GM12878 (cell line): ENCODE data around the gene SIRT2. TPM values are rescaled to one million over a fixed set of nuclear protein-coding genes. Genes with fewer than 3 reads are reported as not detected.

Experiments
- ATAC-seq: fragments of 200-7000 bp; cut with Tn5 transposase; 3 replicates; pipeline ENCODE4 v1.9.1; 2020; ENCODE audit warnings: mild to moderate bottlenecking, moderate library complexity
- BruUV-seq: library from RNA; stranded (reverse); fragments of 400-500 nt; replicated peaks from 2 replicates; lab custom pipeline; 2021; lab: Mats Ljungman, UMichigan
- CTCF ChIA-PET: fragments of 300-600 bp; sonication (Branson Sonifier 250); formaldehyde crosslinking; extraction: SDS; loops from one replicate; lab custom pipeline; 2021; ENCODE audit warnings: inconsistent platforms; lab: Yijun Ruan, JAX
- POLR2A ChIA-PET: fragments of 350-600 bp; formaldehyde crosslinking; extraction: SDS; loops from one replicate; lab custom pipeline; 2021; ENCODE audit warnings: inconsistent platforms; lab: Charles Lee
- RAD21 ChIA-PET: fragments of 300-600 bp; sonication (Branson Sonifier 250); formaldehyde crosslinking; loops from one replicate; lab custom pipeline; 2023; ENCODE audit warnings: antibody characterized with exemption; ENCODE audit not compliant: unreplicated experiment; lab: Charles Lee
- SMC1A ChIA-PET: fragments of 300-600 bp; sonication (Branson Sonifier 250); formaldehyde crosslinking; loops from one replicate; lab custom pipeline; 2023; ENCODE audit not compliant: unreplicated experiment, uncharacterized antibody; lab: Charles Lee
- DNase-seq: peaks from one replicate; pipeline ENCODE4 v3.0.0-alpha.2; 2011; ENCODE audit warnings: low read depth, low spot score
- FAIRE-seq: peaks from 3 replicates; lab custom pipeline; 2011; peaks lifted over from hg19 to GRCh38; lab: Jason Lieb, UNC
- H2AFZ ChIP-seq: 2 replicates; pipeline ENCODE4 v1.6.0; 2011; ENCODE audit warnings: low read depth, low read length, control low read depth; ENCODE audit not compliant: control insufficient read depth
- H3K27ac ChIP-seq: 2 replicates; pipeline ENCODE4 v1.5.1; 2011; ENCODE audit warnings: control low read depth; ENCODE audit not compliant: control insufficient read depth, insufficient read depth
- H3K27me3 ChIP-seq, 2 experiments: replicated peaks in 1 of 2; 2 replicates each; pipeline versions ENCODE4 v1.6.0 to v1.6.1; 2011; ENCODE audit warnings: low read length in 1 of 2; ENCODE audit not compliant: control insufficient read depth in 2 of 2, insufficient read depth in 2 of 2
- H3K36me3 ChIP-seq, 2 experiments: 2 replicates each; pipeline ENCODE4 v1.5.1; 2011; ENCODE audit warnings: low read length in 1 of 2; ENCODE audit not compliant: control insufficient read depth in 2 of 2, insufficient read depth in 2 of 2
- H3K4me1 ChIP-seq: 2 replicates; pipeline ENCODE4 v1.6.1; 2011; ENCODE audit warnings: mild to moderate bottlenecking, low read length, moderate library complexity, mixed read lengths; ENCODE audit not compliant: control insufficient read depth, insufficient read depth
- H3K4me2 ChIP-seq: 2 replicates; pipeline ENCODE4 v1.6.0; 2011; ENCODE audit warnings: control low read depth; ENCODE audit not compliant: control insufficient read depth, insufficient read depth
- H3K4me3 ChIP-seq: fragments of 200-600 bp; sonication (generic); 2 replicates; pipeline ENCODE4 v1.5.1; 2016
- H3K79me2 ChIP-seq: 2 replicates; pipeline ENCODE4 v1.6.0; 2011; ENCODE audit warnings: low read length; ENCODE audit not compliant: control insufficient read depth, insufficient read depth
- H3K9ac ChIP-seq: 2 replicates; pipeline ENCODE4 v1.8.0; 2011; ENCODE audit warnings: low read length, control low read depth, mixed read lengths; ENCODE audit not compliant: control insufficient read depth, insufficient read depth
- H3K9me3 ChIP-seq: replicated peaks from 3 replicates; pipeline ENCODE4 v1.5.1; 2011; ENCODE audit warnings: mild to moderate bottlenecking, low read length; ENCODE audit not compliant: control insufficient read depth, insufficient read depth
- H4K20me1 ChIP-seq: 2 replicates; pipeline ENCODE4 v1.6.0; 2011; ENCODE audit not compliant: control insufficient read depth, insufficient read depth
- BCL11A ChIP-seq: IDR thresholded peaks from 2 replicates; pipeline ENCODE4 v1.6.1; 2011; ENCODE audit warnings: low read depth, low read length
- CEBPB ChIP-seq, 2 experiments: fragments of 150-350 bp in 1 of 2; IDR thresholded peaks; 2 replicates each; pipeline ENCODE4 v1.6.1; 2012 to 2014; ENCODE audit warnings: low read depth in 2 of 2, low read length in 2 of 2, borderline replicate concordance in 1 of 2, inconsistent platforms in 1 of 2
- EP300 ChIP-seq, 2 experiments: fragments of 150-350 bp in 1 of 2; IDR thresholded peaks; 2 replicates each; pipeline ENCODE4 v1.6.1; 2011 to 2012; ENCODE audit warnings: low read depth in 2 of 2, low read length in 2 of 2, borderline replicate concordance in 1 of 2, improper control_type of control experiment in 1 of 2, inconsistent platforms in 1 of 2; ENCODE audit not compliant: control insufficient read depth in 1 of 2
- ETV6 ChIP-seq, 2 experiments: fragments of 450-650 bp in 1 of 2; IDR thresholded peaks in 1 of 2; conservative IDR thresholded peaks in 1 of 2; 2 replicates each; pipeline ENCODE4 v1.6.1; 2014; ENCODE audit warnings: antibody characterized with exemption in 1 of 2, borderline replicate concordance in 1 of 2, low read depth in 1 of 2, mild to moderate bottlenecking in 1 of 2, moderate library complexity in 1 of 2
- PML ChIP-seq: IDR thresholded peaks from 2 replicates; pipeline ENCODE4 v1.6.1; 2012; ENCODE audit warnings: low read length, inconsistent platforms
- SMAD1 ChIP-seq: fragments of 450-650 bp; IDR thresholded peaks from 2 replicates; pipeline ENCODE4 v1.6.1; 2018; ENCODE audit warnings: mild to moderate bottlenecking, low read depth; ENCODE audit not compliant: partially characterized antibody
- SPI1 ChIP-seq: IDR thresholded peaks from 2 replicates; pipeline ENCODE4 v1.6.1; 2011; ENCODE audit warnings: low read depth, mild to moderate bottlenecking, low read length, moderate library complexity, borderline replicate concordance; ENCODE audit not compliant: insufficient read depth
- USF2 ChIP-seq: IDR thresholded peaks from 2 replicates; pipeline ENCODE4 v1.6.1; 2011; ENCODE audit warnings: low read depth, low read length, improper control_type of control experiment, borderline replicate concordance
- YY1 ChIP-seq: IDR thresholded peaks from 2 replicates; pipeline ENCODE4 v1.6.1; 2011; ENCODE audit warnings: low read depth, mild to moderate bottlenecking, low read length
- WGBS: methylation state at CpG from one replicate; pipeline ENCODE4 v1.1.6; 2016; ENCODE audit warnings: low lambda C conversion rate; ENCODE audit not compliant: insufficient replicate concordance, insufficient coverage; ENCODE audit errors: missing lambda C conversion rate; 5-methylcytosine and 5-hydroxymethylcytosine counted together
- in situ Hi-C: fragments of 300-500 bp; cut with MboI; formaldehyde crosslinking; loops from 9 replicates; pipeline ENCODE4 v1.14.3; 2018; ENCODE audit warnings: mixed read lengths
- intact Hi-C: fragments of 100-400 bp; cut with micrococcal nuclease; formaldehyde crosslinking; loops from one replicate; pipeline ENCODE4 v1.14.2; 2022; ENCODE audit not compliant: unreplicated experiment
- polyA plus RNA-seq, 11 experiments: library from polyadenylated mRNA; depleted of rRNA in 4 of 11; unstranded in 6 of 11; stranded (reverse) in 5 of 11; fragments of >200 nt; fragmentation: Nextera tagmentation in 4 of 11; fragmentation: Illumina TruSeq in 1 of 11; extraction: Ambion mirVana in 4 of 11; extraction: Trizol in 1 of 11; gene quantifications; 1 replicate in 1 of 11; 2 replicates in 10 of 11; pipeline versions ENCODE4 v1.2.1 to v1.2.3, GENCODE V29; 2011 to 2016; ENCODE audit warnings: inconsistent platforms in 2 of 11, missing spikeins in 2 of 11, low read depth in 1 of 11
- total RNA-seq, 4 experiments: library from RNA; depleted of rRNA in 3 of 4; stranded (reverse); fragments of >200 nt in 3 of 4; fragmentation: Illumina TruSeq in 1 of 4; extraction: Trizol in 1 of 4; gene quantifications; 2 replicates each; pipeline versions ENCODE4 v1.2.1 to v1.2.3, GENCODE V29; 2013 to 2021
- TF ChIP-seq, protein P1 (sequence below): fragments of 450-650 bp; IDR thresholded peaks from 2 replicates; pipeline ENCODE4 v1.6.1; 2014; ENCODE audit warnings: mild to moderate bottlenecking
- TF ChIP-seq, protein P2 (sequence below): IDR thresholded peaks from 2 replicates; pipeline ENCODE4 v1.6.1; 2012; ENCODE audit warnings: low read depth, low read length, improper control_type of control experiment
- TF ChIP-seq, protein P3 (sequence below): IDR thresholded peaks from 2 replicates; pipeline ENCODE4 v1.6.1; 2012; ENCODE audit warnings: low read depth, low read length, improper control_type of control experiment
- TF ChIP-seq, protein P4 (sequence below): fragments of 450-650 bp; IDR thresholded peaks from 2 replicates; pipeline ENCODE4 v1.6.1; 2017; ENCODE audit warnings: mild to moderate bottlenecking, moderate library complexity

Gene SIRT2
- total and polyA plus RNA-seq, 10 of the 15 experiments (the other 5 are each of a cell fraction or from before 2014, with no cell fraction given) = 1.4 to 38.7 (median 24.1) TPM

DNA sequence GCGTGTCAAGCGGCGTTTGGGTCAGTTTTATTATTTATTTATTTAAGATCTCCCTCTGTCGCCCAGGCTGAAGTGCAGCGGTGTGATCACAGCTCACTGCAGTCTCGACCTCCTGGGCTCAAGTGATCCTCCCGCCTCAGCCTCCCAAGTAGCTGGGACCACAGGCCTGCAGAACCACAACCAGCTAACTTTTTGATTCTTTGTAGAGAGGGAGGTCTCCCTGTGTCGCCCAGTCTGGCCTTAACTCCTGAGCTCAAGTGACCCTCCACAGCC, 32.0 kb upstream of the SIRT2 start:
- H3K4me1 ChIP-seq = peaks cover 6% of the 10 kb centered on the region
- in situ Hi-C loops = loop anchor here (5.0 kb wide), 1 partner anchor 199 kb away; no protein-coding TSS in a partner anchor
- H3K4me3 ChIP-seq = peak overlapping the region; percentile 98
- ChIA-PET SMC1A (interaction anchor here (1.0 to 2.8 kb wide), 4 partner anchors 9 to 529 kb away, joined by 4 to 18 read pairs (median 5); partner anchors contain the start of genes FAM98C, NFKBIB and SIRT2), RAD21 (interaction anchor here (2.0 to 3.3 kb wide), 4 partner anchors 31 to 529 kb away, joined by 8 to 45 read pairs (median 15); partner anchors contain the start of genes EIF3K, FAM98C, MAP4K1 and NFKBIB), CTCF (interaction anchor here (0.6 to 4.2 kb wide), 17 partner anchors 9 to 595 kb away, joined by 3 to 50 read pairs (median 8); partner anchors contain the start of genes NFKBIB, RINL and SIRT2), POLR2A (interaction anchor here (0.5 to 2.5 kb wide), 6 partner anchors 31 to 1034 kb away, joined by 3 to 9 read pairs (median 6); partner anchors contain the start of genes NFKBIB and SIRT2)
- no peaks in the 10 kb centered on the region for H4K20me1 ChIP-seq
- H2AFZ ChIP-seq = no peak overlapping the region
- H3K9ac ChIP-seq = peak overlapping the region; percentile 91
- intact Hi-C loops = loop anchor here (2.0 to 5.0 kb wide), 4 partner anchors 64 to 529 kb away; partner anchors contain the start of gene FAM98C
- H3K9me3 ChIP-seq = peaks cover 4% of the 10 kb centered on the region; the same call in 1 of the 3 replicates
- FAIRE-seq (no peak), ATAC-seq (no peak), DNase-seq (no peak)
- no TSS peak for BruUV-seq
- H3K79me2 ChIP-seq = peaks cover 31% of the 10 kb centered on the region
- peak overlapping the region; percentile 39 for H3K4me2 ChIP-seq
- H3K27ac ChIP-seq = peak overlapping the region; percentile 97
- WGBS = 5% methylated on average over 8 of the region's 8 CpGs
- peaks cover 0 to 6% of the 10 kb centered on the region in 2 experiments; a peak in 2 of 4 replicates for H3K36me3 ChIP-seq
- no peaks in the 10 kb centered on the region for H3K27me3 ChIP-seq
- TF ChIP-seq, protein P1, sequence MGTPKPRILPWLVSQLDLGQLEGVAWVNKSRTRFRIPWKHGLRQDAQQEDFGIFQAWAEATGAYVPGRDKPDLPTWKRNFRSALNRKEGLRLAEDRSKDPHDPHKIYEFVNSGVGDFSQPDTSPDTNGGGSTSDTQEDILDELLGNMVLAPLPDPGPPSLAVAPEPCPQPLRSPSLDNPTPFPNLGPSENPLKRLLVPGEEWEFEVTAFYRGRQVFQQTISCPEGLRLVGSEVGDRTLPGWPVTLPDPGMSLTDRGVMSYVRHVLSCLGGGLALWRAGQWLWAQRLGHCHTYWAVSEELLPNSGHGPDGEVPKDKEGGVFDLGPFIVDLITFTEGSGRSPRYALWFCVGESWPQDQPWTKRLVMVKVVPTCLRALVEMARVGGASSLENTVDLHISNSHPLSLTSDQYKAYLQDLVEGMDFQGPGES = no peak
- TF ChIP-seq, protein P2, sequence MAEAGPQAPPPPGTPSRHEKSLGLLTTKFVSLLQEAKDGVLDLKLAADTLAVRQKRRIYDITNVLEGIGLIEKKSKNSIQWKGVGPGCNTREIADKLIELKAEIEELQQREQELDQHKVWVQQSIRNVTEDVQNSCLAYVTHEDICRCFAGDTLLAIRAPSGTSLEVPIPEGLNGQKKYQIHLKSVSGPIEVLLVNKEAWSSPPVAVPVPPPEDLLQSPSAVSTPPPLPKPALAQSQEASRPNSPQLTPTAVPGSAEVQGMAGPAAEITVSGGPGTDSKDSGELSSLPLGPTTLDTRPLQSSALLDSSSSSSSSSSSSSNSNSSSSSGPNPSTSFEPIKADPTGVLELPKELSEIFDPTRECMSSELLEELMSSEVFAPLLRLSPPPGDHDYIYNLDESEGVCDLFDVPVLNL = no peak
- TF ChIP-seq PML (no peak), CEBPB (IDR thresholded peaks at IDR 0.05; ENCODE audit: borderline replicate concordance in 1 of 2, low read depth in 2 of 2, low read length in 2 of 2) (no peak), USF2 (no peak), BCL11A (no peak), EP300 (IDR thresholded peaks at IDR 0.05; ENCODE audit: borderline replicate concordance in 1 of 2, control insufficient read depth in 1 of 2, low read depth in 2 of 2, low read length in 2 of 2) (no peak), SMAD1 (no peak), SPI1 (no peak), YY1 (no peak), ETV6 (conservative IDR thresholded peaks at IDR 0.05 in 1 of 2, IDR thresholded peaks at IDR 0.05 in 1 of 2; ENCODE audit: borderline replicate concordance in 1 of 2, low read depth in 1 of 2) (no peak)
- TF ChIP-seq, protein P3, sequence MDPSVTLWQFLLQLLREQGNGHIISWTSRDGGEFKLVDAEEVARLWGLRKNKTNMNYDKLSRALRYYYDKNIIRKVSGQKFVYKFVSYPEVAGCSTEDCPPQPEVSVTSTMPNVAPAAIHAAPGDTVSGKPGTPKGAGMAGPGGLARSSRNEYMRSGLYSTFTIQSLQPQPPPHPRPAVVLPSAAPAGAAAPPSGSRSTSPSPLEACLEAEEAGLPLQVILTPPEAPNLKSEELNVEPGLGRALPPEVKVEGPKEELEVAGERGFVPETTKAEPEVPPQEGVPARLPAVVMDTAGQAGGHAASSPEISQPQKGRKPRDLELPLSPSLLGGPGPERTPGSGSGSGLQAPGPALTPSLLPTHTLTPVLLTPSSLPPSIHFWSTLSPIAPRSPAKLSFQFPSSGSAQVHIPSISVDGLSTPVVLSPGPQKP = no peak
- TF ChIP-seq, protein P4, sequence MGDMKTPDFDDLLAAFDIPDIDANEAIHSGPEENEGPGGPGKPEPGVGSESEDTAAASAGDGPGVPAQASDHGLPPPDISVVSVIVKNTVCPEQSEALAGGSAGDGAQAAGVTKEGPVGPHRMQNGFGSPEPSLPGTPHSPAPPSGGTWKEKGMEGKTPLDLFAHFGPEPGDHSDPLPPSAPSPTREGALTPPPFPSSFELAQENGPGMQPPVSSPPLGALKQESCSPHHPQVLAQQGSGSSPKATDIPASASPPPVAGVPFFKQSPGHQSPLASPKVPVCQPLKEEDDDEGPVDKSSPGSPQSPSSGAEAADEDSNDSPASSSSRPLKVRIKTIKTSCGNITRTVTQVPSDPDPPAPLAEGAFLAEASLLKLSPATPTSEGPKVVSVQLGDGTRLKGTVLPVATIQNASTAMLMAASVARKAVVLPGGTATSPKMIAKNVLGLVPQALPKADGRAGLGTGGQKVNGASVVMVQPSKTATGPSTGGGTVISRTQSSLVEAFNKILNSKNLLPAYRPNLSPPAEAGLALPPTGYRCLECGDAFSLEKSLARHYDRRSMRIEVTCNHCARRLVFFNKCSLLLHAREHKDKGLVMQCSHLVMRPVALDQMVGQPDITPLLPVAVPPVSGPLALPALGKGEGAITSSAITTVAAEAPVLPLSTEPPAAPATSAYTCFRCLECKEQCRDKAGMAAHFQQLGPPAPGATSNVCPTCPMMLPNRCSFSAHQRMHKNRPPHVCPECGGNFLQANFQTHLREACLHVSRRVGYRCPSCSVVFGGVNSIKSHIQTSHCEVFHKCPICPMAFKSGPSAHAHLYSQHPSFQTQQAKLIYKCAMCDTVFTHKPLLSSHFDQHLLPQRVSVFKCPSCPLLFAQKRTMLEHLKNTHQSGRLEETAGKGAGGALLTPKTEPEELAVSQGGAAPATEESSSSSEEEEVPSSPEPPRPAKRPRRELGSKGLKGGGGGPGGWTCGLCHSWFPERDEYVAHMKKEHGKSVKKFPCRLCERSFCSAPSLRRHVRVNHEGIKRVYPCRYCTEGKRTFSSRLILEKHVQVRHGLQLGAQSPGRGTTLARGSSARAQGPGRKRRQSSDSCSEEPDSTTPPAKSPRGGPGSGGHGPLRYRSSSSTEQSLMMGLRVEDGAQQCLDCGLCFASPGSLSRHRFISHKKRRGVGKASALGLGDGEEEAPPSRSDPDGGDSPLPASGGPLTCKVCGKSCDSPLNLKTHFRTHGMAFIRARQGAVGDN = no peak
